Measurements from ENCODE around the gene TASOR.

GRCh38 chr3:56711344-56711743 is 28.3 kb upstream of the TASOR start:
- no peak for TF ChIP-seq SIN3A (IDR thresholded peaks at IDR 0.05; ENCODE audit: low read depth)
- no peak for TF ChIP-seq CTCF (IDR thresholded peaks at IDR 0.05 in 2 of 3, conservative IDR thresholded peaks at IDR 0.05 in 1 of 3; ENCODE audit: borderline replicate concordance in 1 of 3, insufficient read depth in 1 of 3, low read depth in 2 of 3, low read length in 2 of 3)
- no peak for TF ChIP-seq SP1 (IDR thresholded peaks at IDR 0.05; ENCODE audit: low read depth)
- TF ChIP-seq POLR2A (IDR thresholded peaks at IDR 0.05; ENCODE audit: borderline replicate concordance, extremely low read depth, insufficient read depth, insufficient read length), result no peak
- no peak for TF ChIP-seq FOSL1 (IDR thresholded peaks at IDR 0.05; ENCODE audit: low read depth)
- TF ChIP-seq EZH2phosphoT487 (IDR thresholded peaks at IDR 0.05; ENCODE audit: borderline replicate concordance), result no peak
- no peak for TF ChIP-seq ZNF274 (IDR thresholded peaks at IDR 0.05; ENCODE audit: low read depth, low read length)
- no peak for TF ChIP-seq RAD21 (IDR thresholded peaks at IDR 0.05; ENCODE audit: low read depth)
- TF ChIP-seq JUND (IDR thresholded peaks at IDR 0.05), result no peak
- TF ChIP-seq CEBPB (IDR thresholded peaks at IDR 0.05; ENCODE audit: low read depth), result no peak
- TF ChIP-seq REST (IDR thresholded peaks at IDR 0.05; ENCODE audit: low read depth), result no peak
